Colonic mucosa (tissue), 4 donors: ENCODE data around the gene SLC39A11. TPM values are rescaled to one million over a fixed set of nuclear protein-coding genes. Genes with fewer than 3 reads are reported as not detected.

Source experiments
- DNase-seq: peaks from one replicate; pipeline ENCODE4 v3.0.0-alpha.2; 2020
- H3K27ac ChIP-seq: fragments of 200-600 bp; one replicate; pipeline ENCODE4 v1.8.0; 2021
- H3K27me3 ChIP-seq: fragments of 200-600 bp; one replicate; pipeline ENCODE4 v1.8.0; 2021
- H3K36me3 ChIP-seq: fragments of 200-600 bp; one replicate; pipeline ENCODE4 v1.8.0; 2021
- H3K4me1 ChIP-seq: fragments of 200-600 bp; one replicate; pipeline ENCODE4 v1.8.0; 2021; ENCODE audit warnings: mild to moderate bottlenecking
- H3K4me3 ChIP-seq: fragments of 200-600 bp; one replicate; pipeline ENCODE4 v1.8.0; 2021
- H3K9ac ChIP-seq, 2 donors: one replicate each; pipeline ENCODE4 v1.7.0; 2013; ENCODE audit warnings: control low read depth in 2 of 2, low read depth in 2 of 2, low read length in 2 of 2
- H3K9me3 ChIP-seq: fragments of 200-600 bp; one replicate; pipeline ENCODE4 v1.8.0; 2021
- CTCF ChIP-seq: fragments of 200-600 bp; IDR thresholded peaks from one replicate; pipeline ENCODE4 v1.8.0; 2022; ENCODE audit warnings: antibody characterized with exemption, mild to moderate bottlenecking
- intact Hi-C: fragments of 100-400 bp; cut with DNase I; formaldehyde crosslinking; loops from one replicate; pipeline ENCODE4 v1.14.1; 2022
- total RNA-seq, 2 donors: library from RNA; stranded (reverse); fragmentation: NEBNext Ultra II Directional in 1 of 2; extraction: Animal tissue kit (Norgen Biotek cat#: 25700) in 1 of 2; gene quantifications; one replicate each; pipeline ENCODE4 v1.2.1, GENCODE V29; 2021
- donor health status: healthy.
- donor health status: DM: no; HTN: no; CAD: no.
- donor health status: DM: no; HTN: no; CAD: no.

The SLC39A11 gene
- total RNA-seq, 2 donors from 2014 or later = 57.7 to 60.0 TPM

- DNase-seq = no peak
- Histone ChIP-seq H3K4me3 (no peak overlapping the region), H3K27ac (no peak overlapping the region), H3K36me3 (no peaks in the 10 kb centered on the region), H3K9me3 (no peaks in the 10 kb centered on the region), H3K27me3 (no peaks in the 10 kb centered on the region), H3K9ac (no peak overlapping the region), H3K4me1 (no peaks in the 10 kb centered on the region)
- intact Hi-C loops = loop anchor here (5.0 kb wide), 1 partner anchor 257 kb away; no protein-coding TSS in a partner anchor
- no peak for TF ChIP-seq CTCF
These were observed 362.4 kb downstream of the SLC39A11 start for GRCh38 chr17:72730077-72730476.

GRCh38 chr17:72726936-72727335 lies 365.6 kb downstream of the SLC39A11 start:
- Histone ChIP-seq H3K27ac (no peak overlapping the region), H3K4me3 (no peak overlapping the region)

GRCh38 chr17:72725433-72726068 lies 366.9 kb downstream of the SLC39A11 start:
- Histone ChIP-seq H3K27ac (no peak overlapping the region), H3K9ac (no peak overlapping the region), H3K9me3 (no peaks in the 10 kb centered on the region), H3K36me3 (no peaks in the 10 kb centered on the region), H3K4me3 (no peak overlapping the region), H3K4me1 (no peaks in the 10 kb centered on the region), H3K27me3 (no peaks in the 10 kb centered on the region)
- intact Hi-C loops = loop anchor here (2.0 to 10.0 kb wide), 5 partner anchors 167 to 639 kb away; no protein-coding TSS in a partner anchor
- peak; percentile 70 for TF ChIP-seq CTCF
- DNase-seq = peak; percentile 52

More at GRCh38 chr17:72726936-72727335, 365.6 kb downstream of the SLC39A11 start:
- no peaks in the 10 kb centered on the region for H3K27me3 ChIP-seq
- DNase-seq = no peak
- no peaks in the 10 kb centered on the region for H3K9me3 ChIP-seq
- intact Hi-C loops = loop anchor here (2.0 to 10.0 kb wide), 5 partner anchors 168 to 638 kb away; no protein-coding TSS in a partner anchor
- no peak for TF ChIP-seq CTCF
- H3K36me3 ChIP-seq = no peaks in the 10 kb centered on the region
- no peaks in the 10 kb centered on the region for H3K4me1 ChIP-seq
- no peak overlapping the region for H3K9ac ChIP-seq

- TF ChIP-seq CTCF = no peak
- H3K4me3 ChIP-seq = no peak overlapping the region
- no peaks in the 10 kb centered on the region for H3K4me1 ChIP-seq
- H3K27ac ChIP-seq = no peak overlapping the region
- DNase-seq = no peak
- no peaks in the 10 kb centered on the region for H3K27me3 ChIP-seq
- no peak overlapping the region for H3K9ac ChIP-seq
- no peaks in the 10 kb centered on the region for H3K36me3 ChIP-seq
- intact Hi-C loops = loop anchor here (10.0 kb wide), 1 partner anchor 641 kb away; no protein-coding TSS in a partner anchor
- H3K9me3 ChIP-seq = no peaks in the 10 kb centered on the region
These were observed 368.2 kb downstream of the SLC39A11 start for GRCh38 chr17:72724267-72724666.

- intact Hi-C loops = loop anchor here (10.0 kb wide), 1 partner anchor 641 kb away; no protein-coding TSS in a partner anchor
- DNase-seq = no peak
- no peaks in the 10 kb centered on the region for H3K9me3 ChIP-seq
- H3K27me3 ChIP-seq = no peaks in the 10 kb centered on the region
- H3K4me3 ChIP-seq = no peak overlapping the region
- no peak overlapping the region for H3K27ac ChIP-seq
- no peaks in the 10 kb centered on the region for H3K4me1 ChIP-seq
- no peaks in the 10 kb centered on the region for H3K36me3 ChIP-seq
- no peak for TF ChIP-seq CTCF
- no peak overlapping the region for H3K9ac ChIP-seq
These were observed 368.8 kb downstream of the SLC39A11 start for GRCh38 chr17:72723711-72724110.
